ENCODE data around the gene ADAMTSL5.

ADAMTSL5 gene

DNA sequence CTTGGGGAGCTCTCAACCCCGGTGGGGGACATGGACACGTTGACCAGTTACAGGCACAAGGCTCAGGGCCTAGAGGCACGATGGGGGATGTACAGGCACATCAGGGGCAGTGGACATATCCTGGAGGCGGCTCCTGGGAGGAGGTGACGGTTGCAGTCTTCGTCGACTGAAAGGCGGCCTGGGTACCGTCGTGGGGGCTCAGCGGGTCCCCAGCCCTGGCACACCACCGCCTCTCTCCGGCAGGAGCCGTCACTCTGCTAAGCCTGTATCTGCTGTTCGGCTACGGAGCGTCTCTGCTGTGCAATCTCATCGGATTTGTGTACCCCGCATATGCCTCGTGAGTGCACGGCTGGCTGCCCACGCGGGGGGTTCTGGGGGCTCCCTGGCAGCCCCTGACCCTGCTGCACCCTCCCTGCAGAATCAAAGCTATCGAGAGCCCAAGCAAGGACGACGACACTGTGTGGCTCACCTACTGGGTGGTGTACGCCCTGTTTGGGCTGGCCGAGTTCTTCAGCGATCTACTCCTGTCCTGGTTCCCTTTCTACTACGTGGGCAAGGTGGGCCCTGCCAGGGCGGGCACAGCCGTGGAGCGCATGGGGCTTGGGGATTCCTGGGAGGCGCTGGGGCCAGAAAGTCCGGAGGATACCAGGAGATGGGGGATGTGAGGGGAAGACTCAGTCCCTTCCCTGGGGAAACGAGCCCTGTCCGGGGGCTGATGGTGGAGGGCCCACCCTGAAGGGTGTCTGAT lies 17.6 kb downstream of the ADAMTSL5 start:
- DNase-seq, result no peak

DNA sequence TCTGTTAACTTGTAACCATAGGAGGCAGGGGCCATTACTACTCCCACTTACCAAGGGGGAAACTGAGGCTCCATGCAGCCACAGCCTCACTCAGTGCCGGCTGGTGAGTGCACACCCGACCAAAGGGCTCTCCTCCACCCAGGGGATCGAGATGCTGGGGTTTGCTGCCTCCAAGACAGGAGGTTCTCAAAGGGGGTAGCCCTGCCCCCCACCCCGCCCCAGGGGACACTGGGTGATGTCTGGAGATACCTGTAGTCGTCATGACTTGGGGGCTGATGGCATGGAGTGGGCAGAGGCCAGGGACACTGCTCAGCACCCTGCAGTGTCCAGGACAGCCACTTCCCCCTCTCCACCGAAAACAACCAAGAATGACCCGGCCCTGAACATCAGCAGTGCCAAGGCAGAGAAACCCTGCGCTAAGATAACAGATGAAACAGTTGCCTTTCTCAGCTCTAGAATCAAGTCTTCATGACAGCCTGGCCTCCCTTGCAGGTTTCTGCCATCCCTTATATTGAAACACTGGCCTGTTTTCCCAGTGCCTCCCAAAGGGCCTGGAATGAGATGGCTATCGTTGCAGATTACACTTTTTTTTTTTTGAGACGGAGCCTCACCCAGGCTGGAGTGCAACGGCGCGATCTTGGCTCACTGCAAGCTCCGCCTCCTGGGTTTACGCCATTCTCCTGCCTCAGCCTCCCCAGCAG lies 18.6 kb downstream of the ADAMTSL5 start:
- no peak for DNase-seq

DNA sequence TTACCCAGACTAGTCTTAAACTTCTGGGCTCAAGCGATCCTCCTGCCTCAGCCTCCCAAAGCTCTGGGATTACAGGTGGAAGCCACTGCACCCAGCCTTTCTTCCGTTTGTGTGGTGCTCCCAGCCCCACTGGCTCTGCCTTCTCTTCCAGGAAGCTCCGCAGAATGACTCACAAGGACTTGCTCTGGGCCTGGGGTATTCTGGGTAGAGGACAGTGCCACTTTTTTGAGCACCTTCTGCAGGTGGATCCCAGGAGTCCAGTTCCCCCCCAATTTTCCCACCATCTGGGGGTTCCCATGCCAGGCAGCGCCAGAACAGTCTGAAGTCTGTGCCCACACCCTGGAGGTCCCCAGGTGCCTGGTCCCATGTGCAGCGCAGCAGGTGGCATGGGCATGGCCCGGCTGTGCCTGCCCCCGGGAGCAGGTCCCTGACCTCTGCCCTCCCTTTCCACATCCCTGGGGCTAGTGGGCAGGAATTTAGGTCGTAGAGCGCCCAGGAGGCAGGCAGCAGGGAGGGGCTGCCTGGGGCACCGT lies 20.3 kb downstream of the ADAMTSL5 start:
- DNase-seq, result no peak

DNA sequence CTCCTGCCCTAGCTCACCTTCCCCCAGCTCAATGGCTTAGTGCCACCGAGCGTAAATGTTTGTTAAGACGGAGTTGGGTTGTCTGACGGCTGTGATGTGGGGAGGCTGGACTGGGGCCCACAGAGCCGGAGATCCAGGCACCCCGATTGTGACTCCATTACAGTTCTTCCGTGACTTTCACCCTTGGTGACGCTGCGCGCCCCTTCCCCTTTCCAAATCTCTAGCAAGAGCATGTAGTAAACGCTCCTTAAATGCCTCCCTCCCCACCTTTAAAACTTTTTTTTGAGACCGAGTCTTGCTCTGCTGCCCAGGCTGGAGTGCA lies 21.0 kb downstream of the ADAMTSL5 start:
- no peak for DNase-seq

DNA sequence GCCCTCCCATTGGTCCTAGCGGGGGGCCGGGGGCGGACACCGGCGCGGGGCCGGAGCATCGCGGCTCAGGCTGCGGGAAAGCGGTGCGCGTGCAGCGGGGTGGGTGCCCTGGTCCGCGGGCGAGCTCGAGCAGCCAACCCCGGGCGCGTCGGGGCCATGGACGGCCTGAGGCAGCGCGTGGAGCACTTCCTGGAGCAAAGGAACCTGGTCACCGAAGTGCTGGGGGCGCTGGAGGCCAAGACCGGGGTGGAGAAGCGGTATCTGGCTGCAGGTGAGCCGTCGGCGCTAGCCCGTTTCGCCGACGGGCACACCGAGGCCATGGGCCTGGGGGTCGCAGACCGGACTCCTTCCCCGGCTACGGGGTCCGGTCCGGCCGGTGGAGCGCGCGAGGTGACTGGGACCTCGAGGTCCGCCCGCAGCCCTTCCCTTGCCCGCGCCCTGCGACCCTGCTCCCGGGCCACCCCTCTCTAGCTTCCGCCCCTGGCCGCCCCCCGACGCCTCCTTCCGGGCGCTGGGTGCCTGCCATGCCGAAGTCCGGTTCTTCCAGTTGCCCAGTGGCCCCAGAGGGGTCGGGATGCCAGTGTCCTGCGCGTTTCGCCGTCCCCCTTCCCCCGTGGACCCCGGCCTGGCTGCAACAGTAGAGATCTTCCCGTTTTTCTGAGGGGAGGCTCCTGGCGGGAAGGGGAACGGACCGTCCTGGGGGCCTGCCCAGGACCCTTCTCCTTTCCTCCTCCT lies 21.5 kb downstream of the ADAMTSL5 start, which contains the start of gene REEP6:
Gene REEP6 (plus strand): TSS at position 68 of the 735 bp plus-strand sequence. CDS start 89 bp downstream, at position 157.
- no peak for DNase-seq

DNA sequence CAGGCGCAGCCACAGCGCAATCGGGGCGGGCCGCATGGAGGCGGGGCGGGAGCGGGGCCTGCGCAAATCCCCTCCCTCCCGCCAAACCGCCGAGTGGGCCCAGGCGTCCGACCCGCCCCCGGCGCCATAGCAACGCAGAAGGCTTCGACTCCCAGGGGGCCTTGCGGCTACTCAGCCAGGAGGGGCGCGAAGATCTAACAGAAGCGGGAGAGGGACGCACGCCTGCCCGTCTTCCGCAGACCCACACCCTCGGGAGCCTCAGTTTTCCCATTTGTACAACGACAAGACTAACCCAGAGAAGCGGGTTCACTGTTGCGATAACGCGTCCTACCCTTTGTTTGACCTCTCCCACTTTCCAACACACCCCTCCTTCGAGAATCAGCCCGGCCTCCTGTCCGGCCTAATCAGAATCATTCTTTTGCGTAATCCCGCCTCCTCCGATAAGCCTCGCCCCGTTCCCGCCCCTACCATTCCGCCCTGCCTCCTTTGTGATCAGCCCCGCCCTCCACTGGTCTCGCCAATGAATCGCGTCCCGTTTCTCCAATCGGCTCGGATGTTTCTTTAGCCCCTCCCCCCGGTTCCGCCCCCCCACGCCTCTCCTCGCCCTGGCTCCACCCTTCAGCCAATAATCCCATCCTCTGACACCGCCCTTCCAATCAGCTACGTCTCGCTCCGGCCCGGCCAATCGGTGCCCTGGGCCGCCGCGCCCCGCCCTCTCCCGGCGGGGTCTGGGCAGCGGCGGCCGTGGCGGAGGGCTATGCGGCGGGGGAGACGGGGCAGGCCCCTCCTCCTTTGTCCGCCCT lies 22.3 kb downstream of the ADAMTSL5 start, which contains the start of gene PCSK4:
Gene PCSK4 (minus strand): TSS at position 40 of the 803 bp plus-strand sequence. CDS start 4 bp downstream, at position 36.
- peak; percentile 88 for DNase-seq

DNA sequence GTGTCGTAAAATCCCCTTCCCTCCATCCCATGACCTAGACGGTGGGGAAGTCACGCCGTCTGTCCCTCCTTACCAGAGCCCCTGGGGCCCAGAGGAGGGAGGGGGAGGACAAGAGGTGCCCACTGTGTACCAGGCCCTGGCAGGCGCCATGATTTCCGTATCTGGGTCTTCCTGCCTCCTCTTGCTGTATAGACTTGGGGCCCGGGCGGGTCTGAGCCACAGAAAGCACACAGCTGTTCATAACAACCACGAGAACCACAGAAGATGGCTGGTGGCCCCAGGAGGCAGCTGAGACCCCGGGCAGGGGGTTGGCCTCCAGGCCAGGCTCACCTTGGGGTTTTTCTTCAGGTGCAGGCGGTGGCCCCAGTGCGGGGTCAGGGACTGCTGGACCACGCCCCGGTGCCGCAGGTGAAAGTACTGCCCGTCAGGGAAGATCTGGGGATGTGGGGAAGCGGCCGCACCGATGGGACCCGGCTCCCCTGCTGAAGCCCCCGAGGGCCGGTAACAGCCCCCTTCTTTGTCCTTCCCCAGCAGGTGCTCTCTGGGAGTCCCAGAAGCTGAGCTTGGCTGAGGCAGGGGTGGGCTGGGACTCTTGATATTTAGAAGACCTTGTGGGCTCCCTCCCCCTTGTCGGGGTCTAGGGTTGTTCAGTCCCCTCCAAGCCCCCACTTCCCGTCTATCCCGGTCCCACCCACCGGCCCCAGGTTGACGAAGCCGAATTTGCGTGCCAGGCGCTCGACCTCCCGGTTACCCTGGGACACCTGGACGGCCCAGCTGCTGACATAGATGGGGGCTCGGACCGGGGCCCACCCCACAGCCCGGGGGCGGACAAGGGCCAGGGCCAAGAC lies 23.1 kb downstream of the ADAMTSL5 start:
- no peak for DNase-seq

DNA sequence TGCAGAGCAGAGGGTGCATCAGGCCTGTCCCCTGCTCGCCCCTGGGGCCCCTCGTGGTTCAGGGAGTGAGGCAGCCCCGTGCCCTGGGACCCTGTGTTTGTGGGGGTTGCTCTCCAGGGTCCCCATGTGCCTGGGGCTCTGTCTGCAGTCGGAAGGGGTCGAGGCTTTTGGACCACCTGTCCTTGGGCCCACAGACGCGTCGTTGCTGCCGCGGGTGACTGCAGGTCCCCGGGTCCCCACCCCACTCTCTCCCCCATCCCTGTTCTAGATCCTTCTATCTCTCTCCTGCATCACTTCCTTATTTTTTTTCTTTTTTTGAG lies 24.6 kb downstream of the ADAMTSL5 start:
- no peak for DNase-seq

DNA sequence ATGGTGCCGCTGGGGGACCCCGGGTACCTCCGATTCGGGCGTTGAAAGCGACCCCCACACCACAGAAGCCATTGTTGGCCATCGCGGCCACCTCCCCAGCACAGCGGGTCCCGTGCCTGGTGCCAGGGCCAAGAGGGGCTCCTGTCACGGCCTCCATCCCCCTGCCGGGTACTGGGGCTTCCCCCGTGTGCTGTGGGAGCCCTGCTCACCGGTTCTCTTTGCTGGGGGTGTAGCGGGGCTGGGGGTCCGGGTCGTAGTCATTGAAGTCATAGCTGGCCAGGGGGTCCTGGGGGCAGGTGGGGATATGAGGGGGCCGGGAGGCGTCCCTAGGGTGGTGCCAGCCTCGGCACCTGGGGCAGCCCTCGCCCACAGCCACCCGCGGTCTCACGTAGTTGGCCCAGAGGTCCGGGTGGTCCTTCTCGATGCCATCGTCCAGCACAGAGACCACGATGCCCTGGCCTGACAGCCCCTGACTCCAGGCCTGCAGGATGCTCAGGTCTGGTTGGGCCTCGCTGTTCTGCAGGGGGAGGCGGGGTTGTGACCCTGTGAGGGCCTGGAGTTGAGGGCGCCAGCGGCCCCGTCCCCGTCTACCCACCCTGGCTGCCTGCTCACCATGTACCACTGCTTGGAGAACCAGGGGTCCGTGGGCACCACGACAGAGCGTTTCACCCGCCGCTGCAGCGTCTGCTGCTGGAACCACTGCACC lies 25.1 kb downstream of the ADAMTSL5 start:
- DNase-seq, result no peak

DNA sequence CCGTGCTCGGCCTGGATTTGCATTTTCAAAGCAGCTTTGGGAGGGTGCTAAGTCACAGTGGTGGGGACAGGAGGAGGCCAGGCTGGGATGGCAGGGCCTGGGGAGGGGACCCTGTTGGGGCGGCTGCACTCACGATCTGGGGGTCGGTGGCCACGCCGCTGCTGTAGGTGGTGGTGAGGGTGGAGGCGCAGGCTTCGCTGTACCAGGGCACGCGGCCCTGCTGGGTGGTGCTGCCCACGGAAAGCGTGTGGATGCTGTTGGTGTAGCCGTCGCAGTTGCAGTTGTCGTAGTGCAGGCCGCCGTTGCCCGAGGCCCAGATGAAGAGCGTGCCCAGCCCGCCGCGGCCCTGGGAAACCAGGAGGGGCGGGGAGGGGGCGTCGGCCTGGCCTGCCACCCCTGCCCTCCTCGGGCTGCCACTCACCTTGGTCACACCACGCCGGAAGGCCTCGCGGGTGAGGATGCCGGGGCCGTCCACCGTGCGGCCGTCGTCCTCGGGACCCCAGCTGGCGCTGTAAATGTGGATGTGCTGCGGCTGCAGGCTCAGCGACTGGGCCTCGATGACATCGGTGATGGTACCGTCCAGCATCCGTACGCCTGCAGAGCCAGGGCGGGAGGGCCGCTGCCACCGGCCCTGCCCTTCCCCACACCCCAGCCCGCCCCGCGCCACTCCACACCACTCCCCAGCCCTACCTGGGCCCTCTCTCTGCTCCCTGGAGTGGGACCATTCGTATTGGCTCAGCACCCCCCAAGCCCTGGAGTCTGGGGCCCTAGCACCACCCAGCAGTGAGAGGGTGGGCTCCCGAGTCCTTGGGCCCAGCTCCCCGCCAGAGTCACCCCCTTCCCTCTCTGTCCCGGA lies 25.9 kb downstream of the ADAMTSL5 start:
- DNase-seq, result no peak

DNA sequence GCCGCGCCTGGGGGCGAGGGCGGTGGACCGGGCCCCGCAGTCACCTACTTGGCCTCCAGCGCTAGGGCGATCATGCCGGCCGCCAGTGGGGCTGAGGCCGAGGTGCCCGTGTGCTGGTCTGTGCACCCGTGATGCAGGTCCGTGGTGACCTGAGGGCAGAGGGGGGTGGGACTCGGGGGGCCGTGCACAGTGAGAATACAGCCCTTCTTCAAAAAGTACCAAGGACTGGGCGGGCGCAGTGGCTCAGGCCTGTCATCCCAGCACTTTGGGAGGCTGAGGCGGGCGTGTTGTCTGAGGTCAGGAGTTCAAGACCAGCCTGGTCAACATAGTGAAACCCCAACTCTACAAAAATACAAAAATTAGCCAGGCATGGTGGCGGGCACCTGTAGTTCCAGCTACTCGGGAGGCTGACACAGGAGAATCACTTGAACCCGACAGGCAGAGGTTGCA lies 28.8 kb downstream of the ADAMTSL5 start:
- DNase-seq, result no peak

DNA sequence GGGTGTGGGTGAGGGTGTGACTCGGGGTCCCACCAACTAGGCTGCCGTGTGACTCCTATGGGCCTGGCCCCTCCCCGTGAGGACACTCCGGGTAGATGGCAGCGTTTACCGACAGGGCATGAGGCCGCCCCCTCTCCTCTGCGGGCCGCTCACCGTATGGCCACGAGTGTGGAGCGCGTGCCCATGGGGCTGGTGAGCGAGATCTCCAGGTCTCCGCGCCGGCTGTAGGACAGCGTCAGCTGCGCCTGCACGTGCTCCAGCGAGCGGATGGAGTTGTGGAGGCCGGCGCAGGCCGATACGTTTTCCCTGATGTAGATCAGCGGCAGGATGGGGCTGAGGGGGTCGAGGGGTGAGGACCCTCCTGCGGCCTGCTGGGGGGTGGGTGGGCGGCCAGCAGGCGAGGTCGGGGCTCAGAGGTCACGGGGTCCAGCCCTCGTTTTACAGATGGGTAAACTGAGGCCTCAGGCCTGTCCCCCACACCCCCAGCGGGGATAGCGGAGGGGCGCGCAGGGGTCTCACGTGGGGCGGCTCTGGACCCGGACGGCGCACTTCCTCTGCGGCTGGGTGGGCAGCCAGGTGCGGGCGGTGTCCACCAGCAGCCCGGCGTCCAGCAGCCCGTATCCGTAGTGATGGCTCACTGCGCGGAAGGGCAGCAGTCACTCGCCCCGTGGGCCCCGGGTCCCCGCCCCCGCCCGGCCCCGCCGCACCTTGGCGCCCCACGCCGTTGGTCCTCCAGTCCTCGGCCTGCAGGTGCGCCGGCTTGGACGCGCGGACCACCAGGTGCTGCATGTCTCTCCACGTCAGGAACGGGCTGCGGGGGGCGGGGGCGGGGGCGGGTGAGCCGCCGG lies 29.5 kb downstream of the ADAMTSL5 start:
- no peak for DNase-seq

DNA sequence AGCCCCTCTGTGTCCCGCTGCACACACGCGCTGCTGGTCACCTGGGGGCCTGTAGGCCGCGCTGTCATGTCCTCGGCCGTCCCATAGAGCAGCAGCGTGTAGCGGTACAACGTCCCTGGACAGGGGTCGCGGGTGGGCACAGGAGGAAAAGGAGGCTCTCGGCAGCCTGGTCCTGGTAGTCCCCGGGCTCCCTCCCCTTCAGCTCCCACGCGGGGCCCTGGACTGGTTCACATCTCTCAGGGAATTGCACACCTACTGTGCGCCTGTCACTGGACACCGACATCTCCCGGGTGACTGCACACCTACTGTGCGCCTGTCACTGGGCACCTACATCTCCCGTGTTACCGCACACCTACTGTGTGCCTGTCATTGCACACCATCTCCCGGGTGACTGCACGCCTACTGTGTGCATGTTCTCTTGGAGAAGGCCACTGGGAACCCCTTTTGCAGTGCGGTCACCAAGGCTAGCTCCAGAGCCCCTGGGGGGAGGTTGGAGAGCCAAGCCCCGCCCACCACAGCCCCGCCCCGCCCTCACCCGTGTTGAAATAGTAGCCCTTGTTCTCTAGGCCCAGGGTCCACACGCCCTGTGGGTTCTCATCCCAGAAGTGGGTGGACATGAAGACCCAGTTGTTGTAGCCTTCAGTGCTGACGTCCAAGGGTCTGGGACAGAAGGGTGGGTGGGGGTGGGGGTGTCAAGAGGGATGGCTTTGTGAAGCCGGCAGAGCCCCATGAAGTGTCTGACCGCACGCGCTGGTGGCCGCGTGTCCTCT lies 30.3 kb downstream of the ADAMTSL5 start:
- DNase-seq, result no peak

DNA sequence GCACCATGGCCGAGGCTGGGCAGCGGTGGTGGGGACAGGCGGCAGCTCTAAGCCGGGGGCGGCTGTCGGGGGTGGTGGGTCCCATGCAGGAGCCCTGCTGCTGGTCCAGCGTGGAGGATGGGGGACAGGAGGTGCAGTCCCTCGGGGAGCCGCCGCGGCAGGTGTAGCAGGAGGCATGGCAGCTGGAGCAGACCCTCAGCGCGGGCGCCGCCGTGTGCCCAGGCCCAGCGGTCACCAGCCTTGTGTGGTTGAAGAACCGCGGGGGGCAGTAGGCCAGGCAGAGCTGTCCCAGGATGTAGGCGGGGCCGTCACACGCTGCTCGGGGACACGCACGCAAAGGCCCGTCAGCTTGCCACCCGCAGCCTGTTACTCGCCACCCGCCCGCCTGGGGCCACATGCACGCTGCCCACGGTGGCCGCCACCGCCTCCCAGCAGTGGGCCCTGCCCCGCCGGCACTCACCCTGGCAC lies 30.9 kb downstream of the ADAMTSL5 start:
- no peak for DNase-seq

DNA sequence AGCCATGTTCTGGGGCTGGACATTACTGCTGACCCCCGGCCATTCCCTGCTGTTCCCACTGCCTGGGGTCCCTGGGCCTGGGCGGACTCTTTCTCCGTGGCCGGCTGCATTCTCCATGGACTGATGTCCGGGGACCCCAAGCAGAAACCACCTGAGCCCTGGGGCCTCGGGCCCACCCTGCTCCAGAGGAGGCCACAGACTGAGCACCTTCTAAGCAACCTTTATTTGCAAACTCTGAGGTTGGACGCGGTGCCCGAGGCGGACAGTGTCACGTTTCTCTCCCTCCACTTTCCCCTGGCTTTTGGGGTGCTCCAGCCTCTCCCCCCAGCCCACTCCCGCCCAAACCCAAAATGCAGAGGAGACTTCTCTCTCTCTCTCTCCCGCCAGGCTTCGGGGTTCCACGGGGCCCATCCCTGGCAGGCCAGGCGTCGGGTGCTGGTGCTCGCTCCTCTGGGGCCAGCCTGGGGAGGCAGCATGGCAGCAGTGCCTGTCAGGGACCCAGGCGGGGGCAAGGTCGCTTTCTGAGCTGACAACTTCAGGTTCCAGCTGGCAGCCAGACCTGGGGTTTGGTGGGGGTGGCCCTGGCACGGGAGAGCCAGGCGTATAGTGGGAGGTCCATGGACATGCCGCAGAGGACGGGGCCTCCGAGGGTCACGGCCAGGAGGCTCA lies 31.5 kb downstream of the ADAMTSL5 start:
- DNase-seq, result no peak

DNA sequence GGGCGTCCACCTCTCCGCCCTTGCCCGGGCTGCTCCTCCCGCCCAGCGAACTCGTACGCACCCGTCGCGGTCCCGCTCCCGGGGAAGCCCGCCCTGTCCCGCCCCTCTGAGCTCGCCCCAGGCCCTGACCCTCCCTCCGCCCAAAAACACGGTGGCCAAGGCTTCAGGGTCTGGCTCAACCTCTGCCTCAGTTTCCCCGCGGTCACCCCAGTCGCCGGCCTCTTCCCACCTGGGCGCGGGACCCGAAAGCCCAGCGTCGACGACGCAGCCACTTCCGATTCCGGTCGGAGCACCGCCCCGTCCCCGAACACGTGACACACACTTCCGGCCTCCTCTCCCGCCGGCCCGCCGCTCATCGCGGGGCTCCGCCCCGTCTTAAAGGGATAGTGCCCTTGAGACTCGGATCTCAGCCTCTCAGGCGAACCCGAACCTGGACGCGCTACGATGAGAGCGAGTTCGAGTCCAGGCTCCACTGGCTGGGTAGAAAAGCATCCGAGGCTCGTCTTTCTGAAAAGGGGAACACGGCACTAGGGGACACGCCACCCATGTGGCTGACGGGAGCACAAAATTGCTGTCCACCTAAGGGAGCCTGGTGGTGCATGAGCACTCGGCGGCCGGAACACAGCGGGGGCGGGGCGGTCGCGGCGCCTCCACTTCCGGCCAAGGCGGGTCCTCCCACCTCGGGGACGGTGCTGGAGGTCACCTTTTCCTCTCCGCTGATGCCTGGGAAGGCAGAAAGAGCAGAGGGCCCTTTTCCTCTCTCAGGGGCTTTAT lies 33.7 kb downstream of the ADAMTSL5 start, which contains the start of gene C19orf25:
Gene C19orf25 (minus strand): TSS at position 282 of the 774 bp plus-strand sequence. CDS start 312 bp downstream, outside the sequence.
- DNase-seq, result peak; percentile 72

Measured in DMS153 (cell line).